Heart right ventricle (tissue), 16 donors: ENCODE measurements around the gene BGLAP. TPM values are rescaled to one million over a fixed set of nuclear protein-coding genes. Genes with fewer than 3 reads are reported as not detected.

Source experiments
- ATAC-seq, 8 donors: fragments of 200-7000 bp; cut with Tn5 transposase; one replicate each; pipeline ENCODE4 v1.9.1; 2020; ENCODE audit warnings: mild to moderate bottlenecking in 8 of 8, moderate library complexity in 8 of 8, moderate number of reproducible peaks in 1 of 8
- DNase-seq, 2 donors: peaks; one replicate each; pipeline ENCODE4 v3.0.0-alpha.2; 2020
- H3K27ac ChIP-seq, 10 donors: fragments of 200-600 bp; sonication (generic) in 2 of 10; one replicate each; pipeline versions ENCODE4 v1.5.0 to v1.8.0; 2020 to 2022; ENCODE audit warnings: mild to moderate bottlenecking in 3 of 10
- H3K27me3 ChIP-seq, 7 donors: fragments of 200-600 bp; one replicate each; pipeline ENCODE4 v1.8.0; 2021 to 2022; ENCODE audit warnings: mild to moderate bottlenecking in 2 of 7
- H3K36me3 ChIP-seq, 9 donors: fragments of 200-600 bp; sonication (generic) in 1 of 9; one replicate each; pipeline versions ENCODE4 v1.5.0 to v1.8.0; 2020 to 2022; ENCODE audit warnings: mild to moderate bottlenecking in 2 of 9
- H3K4me1 ChIP-seq, 9 donors: fragments of 200-600 bp; sonication (generic) in 1 of 9; one replicate each; pipeline versions ENCODE4 v1.5.0 to v1.8.0; 2020 to 2022; ENCODE audit warnings: mild to moderate bottlenecking in 4 of 9
- H3K4me3 ChIP-seq, 10 donors: fragments of 200-600 bp; sonication (generic) in 2 of 10; one replicate each; pipeline versions ENCODE4 v1.5.0 to v1.8.0; 2020 to 2022; ENCODE audit warnings: mild to moderate bottlenecking in 7 of 10, moderate library complexity in 2 of 10
- H3K9me3 ChIP-seq, 11 donors: fragments of 200-600 bp in 10 of 11; sonication (generic) in 2 of 11; one replicate each; pipeline versions ENCODE4 v1.5.0 to v1.8.0; 2013 to 2022; ENCODE audit warnings: mild to moderate bottlenecking in 2 of 11, control low read depth in 1 of 11, moderate library complexity in 1 of 11
- CTCF ChIP-seq, 9 donors: fragments of 200-600 bp; sonication (generic) in 2 of 9; IDR thresholded peaks; one replicate each; pipeline versions ENCODE4 v1.5.0 to v1.8.0; 2021 to 2022; ENCODE audit warnings: antibody characterized with exemption in 9 of 9, mild to moderate bottlenecking in 5 of 9, moderate library complexity in 1 of 9
- WGBS, 2 donors: extraction: QIAGEN DNeasy Blood & Tissue Kit; methylation state at CpG; one replicate each; pipeline ENCODE4 v1.1.7; 2013; ENCODE audit warnings: inconsistent platforms in 1 of 2; 5-methylcytosine and 5-hydroxymethylcytosine counted together
- intact Hi-C, 10 donors: fragments of 100-400 bp; cut with DNase I; formaldehyde crosslinking; loops; one replicate each; pipeline versions ENCODE4 v1.11.1 to v1.14.2; 2022
- polyA plus RNA-seq, 2 donors: library from polyadenylated mRNA; stranded (reverse); fragments of 200-250 nt; gene quantifications; one replicate each; pipeline ENCODE4 v1.2.3, GENCODE V29; 2013
- total RNA-seq, 10 donors: library from RNA; stranded (reverse); fragmentation: NEBNext Ultra II Directional in 3 of 10; extraction: Animal tissue kit (Norgen Biotek cat#: 25700) in 3 of 10; gene quantifications; one replicate each; pipeline versions ENCODE4 v1.2.1 to v1.2.4, GENCODE V29; 2021 to 2023
- donor health status: Arrhythmogenic right ventricular cardiomyopathy.
- donor health status: ischemic (EF 13 %, LVEDD 7.1; RV severe dilation, severe dysfunction).
- donor health status: healthy with polysubstance abuse.
- donor health status: DM: no; HTN: yes; CAD: no.
- donor health status: DM: no; HTN: no; CAD: no.
- donor health status: ischemic (EF 25% LVEDD 6.9; RV normal size, moderate dysfunction).
- donor health status: ischemic (EF 25% LVEDD 5.7; RV mildly dilated, moderate dysfunction).
- donor health status: healthy.
- donor health status: DM: yes; HTN: yes; CAD: no.
- donor health status: Ischemic cardiomyopathy.
- donor health status: ischemic (EF 35%, LVEDD 5.7; RV mildly dilated, moderate dysfunction).
- donor health status: nonischemic (EF 11% LVEDD 7.7; RV severe dilation, severe dysfunction).
- donor health status: DM: yes; HTN: yes; CAD: no.
- donor health status: PGD.
- donor health status: ischemic (EF 29% LVEDD 5.4; RV normal size, mild dysfunction).
- donor health status: nonischemic (EF 23%, LVEDD 6.1; RV moderate dilation, normal function).

Gene BGLAP
- total and polyA plus RNA-seq, 12 donors: 0.30 to 1.3 (median 0.52) TPM; not detected in 3

GRCh38 chr1:156259805-156260204, 17.8 kb downstream of the BGLAP start:
- 60 to 78% methylated on average over 3 of the region's 3 CpGs for WGBS, 2 donors
- peak in 1 of 9 donors; percentile 12 for TF ChIP-seq CTCF (IDR thresholded peaks at IDR 0.05)
- no peaks in the 10 kb centered on the region for H3K9me3 ChIP-seq
- H3K4me3 ChIP-seq: no peak overlapping the region
- no peak for ATAC-seq
- peaks cover 6 to 100% (median 77%) of the 10 kb centered on the region in 9 donors for H3K36me3 ChIP-seq
- no peak overlapping the region for H3K27ac ChIP-seq
- H3K4me1 ChIP-seq: no peaks in the 10 kb centered on the region
- no peak for DNase-seq
- intact Hi-C loops: loop anchor here in 1 of 10 donors (10.0 kb wide), 1 partner anchor 55 kb away; no protein-coding TSS in a partner anchor
- no peaks in the 10 kb centered on the region for H3K27me3 ChIP-seq

- H3K27me3 ChIP-seq: no peaks in the 10 kb centered on the region
- peaks cover 6 to 100% (median 85%) of the 10 kb centered on the region in 9 donors for H3K36me3 ChIP-seq
- ATAC-seq (no peak), DNase-seq (no peak)
- intact Hi-C loops: loop anchor here in 1 of 10 donors (10.0 kb wide), 1 partner anchor 54 kb away; no protein-coding TSS in a partner anchor
- no peak overlapping the region for H3K27ac ChIP-seq
- WGBS, 2 donors: 78 to 94% methylated on average over 2 of the region's 2 CpGs
- H3K9me3 ChIP-seq: no peaks in the 10 kb centered on the region
- no peaks in the 10 kb centered on the region for H3K4me1 ChIP-seq
- no peak overlapping the region for H3K4me3 ChIP-seq
- no peak for TF ChIP-seq CTCF (IDR thresholded peaks at IDR 0.05)
These were observed 18.9 kb downstream of the BGLAP start for GRCh38 chr1:156260896-156261295.

GRCh38 chr1:156262461-156263287, 20.7 kb downstream of the BGLAP start:
- no peak for TF ChIP-seq CTCF (IDR thresholded peaks at IDR 0.05)
- Histone ChIP-seq H3K36me3 (peaks cover 15 to 100% (median 88%) of the 10 kb centered on the region in 9 donors), H3K27ac (no peak overlapping the region), H3K9me3 (no peaks in the 10 kb centered on the region), H3K4me1 (no peaks in the 10 kb centered on the region), H3K4me3 (no peak overlapping the region), H3K27me3 (no peaks in the 10 kb centered on the region)
- DNase-seq: no peak
- WGBS, 2 donors: 84 to 90% methylated on average over 9 of the region's 9 CpGs
- peak in 1 of 8 donors; percentile 16 for ATAC-seq
- intact Hi-C loops: loop anchor here in 1 of 10 donors (10.0 kb wide), 1 partner anchor 52 kb away; no protein-coding TSS in a partner anchor

GRCh38 chr1:156263288-156263655, 21.3 kb downstream of the BGLAP start:
- DNase-seq: no peak

More at GRCh38 chr1:156263288-156263655, 21.3 kb downstream of the BGLAP start:
- no peaks in the 10 kb centered on the region for H3K27me3 ChIP-seq
- intact Hi-C loops: loop anchor here in 1 of 10 donors (10.0 kb wide), 1 partner anchor 52 kb away; no protein-coding TSS in a partner anchor
- no peaks in the 10 kb centered on the region for H3K9me3 ChIP-seq
- WGBS, 2 donors: 82 to 93% methylated on average over 9 of the region's 9 CpGs
- no peak for TF ChIP-seq CTCF (IDR thresholded peaks at IDR 0.05)
- no peak overlapping the region for H3K27ac ChIP-seq
- no peak overlapping the region for H3K4me3 ChIP-seq
- H3K4me1 ChIP-seq: no peaks in the 10 kb centered on the region
- H3K36me3 ChIP-seq: peaks cover 15 to 100% (median 87%) of the 10 kb centered on the region in 9 donors
- peak in 1 of 8 donors; percentile 11 for ATAC-seq
